Aorta (tissue), 5 donors: ENCODE data around the gene STK39. TPM values are rescaled to one million over a fixed set of nuclear protein-coding genes. Genes with fewer than 3 reads are reported as not detected.
"Not testable (repeated sequence)": the region's sequence is repeated elsewhere in the genome, so short reads cannot be mapped to it uniquely, and the experiment has no call there.

Experiments used
- ATAC-seq: fragments of 200-7000 bp; cut with Tn5 transposase; one replicate; pipeline ENCODE4 v1.9.1; 2022; ENCODE audit warnings: moderate library complexity; ENCODE audit not compliant: low FRiP score
- DNase-seq, 2 donors: peaks; one replicate each; pipeline ENCODE4 v3.0.0-alpha.2; 2020
- H3K27ac ChIP-seq, 2 donors: one replicate each; pipeline ENCODE4 v1.5.1; 2013; ENCODE audit warnings: low read length in 2 of 2, mild to moderate bottlenecking in 2 of 2, moderate library complexity in 2 of 2, control low read depth in 1 of 2, inconsistent platforms in 1 of 2, low read depth in 1 of 2
- H3K27me3 ChIP-seq, 2 donors: one replicate each; pipeline ENCODE4 v1.6.1; 2013; ENCODE audit warnings: control low read depth in 1 of 2, low read length in 1 of 2, mild to moderate bottlenecking in 1 of 2, moderate library complexity in 1 of 2; ENCODE audit not compliant: insufficient read depth in 2 of 2, control insufficient read depth in 1 of 2
- H3K36me3 ChIP-seq, 2 donors: one replicate each; pipeline ENCODE4 v1.6.1; 2013; ENCODE audit warnings: control low read depth in 1 of 2, low read length in 1 of 2, mild to moderate bottlenecking in 1 of 2; ENCODE audit not compliant: insufficient read depth in 2 of 2, control insufficient read depth in 1 of 2
- H3K4me1 ChIP-seq, 2 donors: one replicate each; pipeline ENCODE4 v1.6.1; 2013; ENCODE audit warnings: low read length in 2 of 2, control low read depth in 1 of 2, mild to moderate bottlenecking in 1 of 2, moderate library complexity in 1 of 2; ENCODE audit not compliant: insufficient read depth in 2 of 2, control insufficient read depth in 1 of 2
- H3K4me3 ChIP-seq, 2 donors: one replicate each; pipeline ENCODE4 v1.5.1; 2013; ENCODE audit warnings: low read length in 2 of 2, control low read depth in 1 of 2, mild to moderate bottlenecking in 1 of 2
- H3K9me3 ChIP-seq: one replicate; pipeline ENCODE4 v1.6.1; 2013; ENCODE audit warnings: mild to moderate bottlenecking, low read length; ENCODE audit not compliant: control insufficient read depth
- WGBS, 2 donors: extraction: QIAGEN DNeasy Blood & Tissue Kit; methylation state at CpG; one replicate each; pipeline ENCODE4 v1.1.7; 2013; 5-methylcytosine and 5-hydroxymethylcytosine counted together
- intact Hi-C, 2 donors: fragments of 100-400 bp; cut with DNase I; formaldehyde crosslinking; loops; one replicate each; pipeline versions ENCODE4 v1.14.2 to v1.15.0; 2022
- polyA plus RNA-seq, 2 donors: library from polyadenylated mRNA; stranded (reverse); fragments of 200-250 nt; gene quantifications; one replicate each; pipeline ENCODE4 v1.2.3, GENCODE V29; 2013
- total RNA-seq, 2 donors: library from RNA; stranded (reverse); fragmentation: NEBNext Ultra II Directional; extraction: Animal tissue kit (Norgen Biotek cat#: 25700); gene quantifications; one replicate each; pipeline ENCODE4 v1.2.1, GENCODE V29; 2021
- donor health status: healthy with polysubstance abuse.
- donor health status: Bipolar disorder and iron deficiency.
- donor health status: DM: no; HTN: no; CAD: no.
- donor health status: DM: no; HTN: no; CAD: no.
- donor health status: DM: yes; HTN: yes; CAD: no.

STK39 gene
- total and polyA plus RNA-seq, 4 donors, result 7.1 to 17.7 (median 14.4) TPM

GRCh38 chr2:168081452-168081851, 165.9 kb downstream of the STK39 start:
- intact Hi-C loops, H3K36me3 ChIP-seq, ATAC-seq: not testable (repeated sequence)

GRCh38 chr2:168079236-168079635, 168.2 kb downstream of the STK39 start:
- no peaks in the 10 kb centered on the region for H3K27me3 ChIP-seq
- no peaks in the 10 kb centered on the region for H3K9me3 ChIP-seq
- intact Hi-C loops, result no loop called here
- H3K36me3 ChIP-seq, result peaks cover 0 to 1% of the 10 kb centered on the region in 2 donors
- H3K4me3 ChIP-seq, result no peak overlapping the region
- no peak for ATAC-seq
- no peak overlapping the region for H3K27ac ChIP-seq
- WGBS, 2 donors, result 97 to 98% methylated on average over 3 of the region's 3 CpGs
- no peak for DNase-seq
- H3K4me1 ChIP-seq, result no peaks in the 10 kb centered on the region

More at GRCh38 chr2:168081452-168081851, 165.9 kb downstream of the STK39 start:
- H3K9me3 ChIP-seq, DNase-seq, H3K4me1 ChIP-seq, H3K4me3 ChIP-seq, H3K27me3 ChIP-seq, H3K27ac ChIP-seq: not testable (repeated sequence)
- 92 to 94% methylated on average over 3 of the region's 3 CpGs for WGBS, 2 donors

- Histone ChIP-seq H3K9me3 (no peaks in the 10 kb centered on the region), H3K4me1 (peaks cover 0 to 3% of the 10 kb centered on the region in 2 donors), H3K27ac (no peak overlapping the region), H3K36me3 (peaks cover 0 to 2% of the 10 kb centered on the region in 2 donors), H3K27me3 (no peaks in the 10 kb centered on the region), H3K4me3 (no peak overlapping the region)
- intact Hi-C loops, result no loop called here
- WGBS, 2 donors, result 42 to 49% methylated on average over 3 of the region's 3 CpGs
- ATAC-seq (no peak), DNase-seq (no peak)
These were observed 170.7 kb downstream of the STK39 start for GRCh38 chr2:168076731-168077130.

- peaks cover 0 to 3% of the 10 kb centered on the region in 2 donors for H3K4me1 ChIP-seq
- H3K27me3 ChIP-seq, result no peaks in the 10 kb centered on the region
- ATAC-seq, result no peak
- H3K4me3 ChIP-seq, result no peak overlapping the region
- peaks cover 0 to 2% of the 10 kb centered on the region in 2 donors for H3K36me3 ChIP-seq
- intact Hi-C loops, result no loop called here
- no peak for DNase-seq
- WGBS, 2 donors, result 91 to 94% methylated on average over 2 of the region's 2 CpGs
- no peak overlapping the region for H3K27ac ChIP-seq
- no peaks in the 10 kb centered on the region for H3K9me3 ChIP-seq
These were observed 171.9 kb downstream of the STK39 start for GRCh38 chr2:168075446-168075845.

- 63 to 77% methylated on average over 1 of the region's 1 CpG for WGBS, 2 donors
These were observed 174.6 kb downstream of the STK39 start for GRCh38 chr2:168072626-168073303.

DNA sequence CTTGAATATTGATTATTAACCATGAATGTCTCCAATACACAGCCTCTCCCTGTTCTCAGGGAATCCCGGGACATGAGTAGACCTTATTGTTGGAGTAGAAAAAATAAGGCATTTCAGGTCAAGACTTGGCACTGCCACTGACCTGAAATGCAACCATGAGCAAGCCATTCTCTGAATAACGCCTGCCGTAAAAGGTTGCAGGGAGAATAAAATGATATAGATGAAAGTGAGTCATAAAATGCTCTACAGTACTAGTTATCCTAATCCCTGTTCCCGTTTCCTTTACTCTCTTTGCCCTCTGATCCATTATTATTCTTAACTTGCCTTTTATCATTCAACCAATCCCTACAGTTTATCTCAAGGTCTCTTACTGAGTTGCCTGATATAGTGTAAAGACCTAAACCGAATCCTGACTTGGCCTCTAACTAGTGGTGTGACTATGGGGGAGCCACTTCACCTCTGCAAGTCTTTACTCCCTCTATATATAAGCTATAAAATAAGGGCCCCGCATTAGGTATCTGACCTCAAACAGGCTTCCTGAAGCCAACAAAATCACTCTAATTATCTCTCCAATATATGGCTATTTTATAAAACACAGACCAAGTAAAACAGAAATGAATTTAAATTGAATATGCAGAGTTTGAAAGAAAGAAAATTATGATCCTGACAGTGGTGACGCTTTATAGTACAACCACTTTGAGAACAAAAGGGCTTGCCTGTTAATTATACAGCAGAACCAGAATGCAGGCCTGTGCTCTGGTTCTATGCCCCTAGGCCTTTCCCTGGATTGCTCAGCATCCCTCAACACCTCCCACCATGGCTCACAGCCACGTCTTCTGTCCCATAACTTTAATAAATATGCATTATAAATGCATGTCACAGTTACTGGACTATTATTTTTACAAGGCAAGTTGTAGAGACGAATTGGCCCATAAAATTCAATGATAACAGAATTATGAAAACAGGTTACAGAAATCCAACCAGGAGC, 183.1 kb downstream of the STK39 start:
- no peak overlapping the region for H3K27ac ChIP-seq
- intact Hi-C loops, result no loop called here
- no peak for ATAC-seq
- H3K4me3 ChIP-seq, result no peak overlapping the region
- no peaks in the 10 kb centered on the region for H3K4me1 ChIP-seq
- peaks cover 0 to 4% of the 10 kb centered on the region in 2 donors for H3K36me3 ChIP-seq
- H3K27me3 ChIP-seq, result no peaks in the 10 kb centered on the region
- 90 to 91% methylated on average over 9 of the region's 9 CpGs for WGBS, 2 donors
- H3K9me3 ChIP-seq, result no peaks in the 10 kb centered on the region
- no peak for DNase-seq

More at GRCh38 chr2:168072626-168073303, 174.6 kb downstream of the STK39 start:
- ATAC-seq (no peak), DNase-seq (no peak)
- intact Hi-C loops, result loop anchor here in 1 of 2 donors (5.0 kb wide), 1 partner anchor 740 kb away; no protein-coding TSS in a partner anchor
- Histone ChIP-seq H3K4me3 (no peak overlapping the region), H3K27ac (no peak overlapping the region), H3K27me3 (no peaks in the 10 kb centered on the region), H3K9me3 (no peaks in the 10 kb centered on the region), H3K4me1 (peaks cover 0 to 3% of the 10 kb centered on the region in 2 donors), H3K36me3 (peaks cover 0 to 2% of the 10 kb centered on the region in 2 donors)

DNA sequence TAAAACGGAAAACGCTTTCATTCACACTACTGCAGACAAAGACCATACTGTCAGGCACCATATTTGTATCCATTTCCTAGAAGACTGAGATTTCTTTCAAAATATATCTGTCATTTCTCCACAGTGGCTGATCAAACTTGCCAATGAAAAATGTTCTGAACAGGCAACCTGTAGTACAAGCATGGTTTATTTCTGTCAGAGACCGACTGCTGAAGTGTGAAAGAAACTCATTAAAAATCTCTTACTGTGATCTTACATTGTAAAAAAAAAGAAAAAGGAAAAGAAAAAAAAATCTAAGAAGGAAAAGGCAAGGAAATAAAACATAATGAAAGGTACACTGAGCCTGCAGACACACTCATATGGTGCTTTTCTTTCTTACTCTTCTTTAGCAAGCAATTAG, 184.5 kb downstream of the STK39 start:
- peaks cover 0 to 4% of the 10 kb centered on the region in 2 donors for H3K36me3 ChIP-seq
- intact Hi-C loops, result no loop called here
- H3K4me3 ChIP-seq, result no peak overlapping the region
- no peaks in the 10 kb centered on the region for H3K27me3 ChIP-seq
- H3K27ac ChIP-seq, result no peak overlapping the region
- no peak for ATAC-seq
- H3K9me3 ChIP-seq, result no peaks in the 10 kb centered on the region
- WGBS, 2 donors, result 87 to 88% methylated on average over 3 of the region's 3 CpGs
- no peaks in the 10 kb centered on the region for H3K4me1 ChIP-seq
- DNase-seq, result no peak

DNA sequence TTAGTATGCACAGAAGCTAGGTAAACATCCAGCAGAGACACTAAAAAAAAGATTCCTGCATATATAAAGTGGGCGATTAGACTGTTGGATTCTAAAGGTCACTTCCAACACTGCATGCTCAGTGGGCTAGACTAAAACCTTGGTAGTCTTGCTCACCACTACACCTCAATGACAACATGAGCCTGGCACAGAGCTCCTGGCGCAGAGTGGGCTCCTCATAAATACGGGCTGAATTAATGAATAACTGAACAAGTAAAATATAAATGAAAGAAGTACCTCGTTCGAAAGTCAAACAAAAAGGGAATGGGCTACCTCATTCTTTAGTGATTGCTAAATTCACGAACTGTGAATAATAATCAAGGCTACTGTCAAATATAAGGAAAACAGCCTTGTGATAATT, 185.3 kb downstream of the STK39 start:
- DNase-seq (no peak), ATAC-seq (no peak)
- Histone ChIP-seq H3K9me3 (no peaks in the 10 kb centered on the region), H3K27me3 (no peaks in the 10 kb centered on the region), H3K4me3 (no peak overlapping the region), H3K27ac (no peak overlapping the region), H3K36me3 (peaks cover 0 to 4% of the 10 kb centered on the region in 2 donors), H3K4me1 (no peaks in the 10 kb centered on the region)
- intact Hi-C loops, result no loop called here
- 94 to 95% methylated on average over 6 of the region's 6 CpGs for WGBS, 2 donors
